Left lung (tissue), 10 donors: ENCODE data around the gene SORCS1. TPM values are rescaled to one million over a fixed set of nuclear protein-coding genes. Genes with fewer than 3 reads are reported as not detected.

Experiments
- ATAC-seq: fragments of 200-7000 bp; cut with Tn5 transposase; one replicate; pipeline ENCODE4 v1.9.1; 2020; ENCODE audit warnings: moderate library complexity
- DNase-seq, 4 donors: peaks; one replicate each; pipeline ENCODE4 v3.0.0-alpha.2; 2013 to 2020
- H3K27ac ChIP-seq, 2 donors: fragments of 200-600 bp; sonication (generic) in 1 of 2; one replicate each; pipeline versions ENCODE4 v1.5.0 to v1.8.0; 2020 to 2021
- H3K27me3 ChIP-seq, 2 donors: fragments of 200-600 bp; sonication (generic) in 1 of 2; one replicate each; pipeline versions ENCODE4 v1.5.0 to v1.8.0; 2020 to 2021
- H3K36me3 ChIP-seq, 2 donors: fragments of 200-600 bp; sonication (generic) in 1 of 2; one replicate each; pipeline versions ENCODE4 v1.5.0 to v1.8.0; 2020 to 2021
- H3K4me1 ChIP-seq, 2 donors: fragments of 200-600 bp; one replicate each; pipeline ENCODE4 v1.8.0; 2021
- H3K4me3 ChIP-seq, 2 donors: fragments of 200-600 bp; sonication (generic) in 1 of 2; one replicate each; pipeline versions ENCODE4 v1.5.0 to v1.8.0; 2020 to 2021; ENCODE audit warnings: mild to moderate bottlenecking in 1 of 2
- H3K9me3 ChIP-seq, 2 donors: fragments of 200-600 bp; sonication (generic) in 1 of 2; one replicate each; pipeline versions ENCODE4 v1.5.0 to v1.8.0; 2020 to 2021
- CTCF ChIP-seq, 2 donors: fragments of 200-600 bp; sonication (generic) in 1 of 2; IDR thresholded peaks; one replicate each; pipeline versions ENCODE4 v1.5.0 to v1.8.0; 2021; ENCODE audit warnings: antibody characterized with exemption in 2 of 2
- intact Hi-C, 2 donors: fragments of 100-400 bp; cut with DNase I; formaldehyde crosslinking; loops; one replicate each; pipeline versions ENCODE4 v1.11.2 to v1.14.2; 2022
- polyA plus RNA-seq, 6 donors: library from polyadenylated mRNA; unstranded; fragments of 120-200 nt; gene quantifications; one replicate each; pipeline ENCODE4 v1.2.1, GENCODE V29; 2013; ENCODE audit not compliant: insufficient read length in 6 of 6
- total RNA-seq, 2 donors: library from RNA; stranded (reverse); fragmentation: NEBNext Ultra II Directional; extraction: Animal tissue kit (Norgen Biotek cat#: 25700); gene quantifications; one replicate each; pipeline ENCODE4 v1.2.1, GENCODE V29; 2021
- donor health status: DM: no; HTN: yes; CAD: no.
- donor health status: DM: no; HTN: no; CAD: no.

Gene SORCS1
- total and polyA plus RNA-seq, 8 donors: 0.03 to 0.72 (median 0.21) TPM

- Histone ChIP-seq H3K36me3 (no peaks in the 10 kb centered on the region), H3K27me3 (no peaks in the 10 kb centered on the region), H3K27ac (peak overlapping the region in 1 of 2 donors; percentile 48), H3K4me1 (peaks cover 0 to 28% of the 10 kb centered on the region in 2 donors), H3K4me3 (no peak overlapping the region), H3K9me3 (no peaks in the 10 kb centered on the region)
- DNase-seq (peak in 1 of 4 donors; percentile 52), ATAC-seq (peak; percentile 47)
- no peak for TF ChIP-seq CTCF (IDR thresholded peaks at IDR 0.05)
- intact Hi-C loops: no loop called here
Measured at GRCh38 chr10:106958589-106959361, 205.7 kb downstream of the SORCS1 start.

- H3K36me3 ChIP-seq: no peaks in the 10 kb centered on the region
- ATAC-seq (peak; percentile 56), DNase-seq (no peak)
- H3K27ac ChIP-seq: peak overlapping the region in 1 of 2 donors; percentile 48
- intact Hi-C loops: no loop called here
- no peak overlapping the region for H3K4me3 ChIP-seq
- no peaks in the 10 kb centered on the region for H3K27me3 ChIP-seq
- TF ChIP-seq CTCF (IDR thresholded peaks at IDR 0.05): no peak
- H3K9me3 ChIP-seq: no peaks in the 10 kb centered on the region
- H3K4me1 ChIP-seq: peaks cover 0 to 28% of the 10 kb centered on the region in 2 donors
Measured at GRCh38 chr10:106957823-106958588, 206.5 kb downstream of the SORCS1 start.

- Histone ChIP-seq H3K27me3 (no peaks in the 10 kb centered on the region), H3K36me3 (no peaks in the 10 kb centered on the region), H3K27ac (no peak overlapping the region), H3K4me1 (peaks cover 0 to 28% of the 10 kb centered on the region in 2 donors), H3K4me3 (no peak overlapping the region), H3K9me3 (no peaks in the 10 kb centered on the region)
- intact Hi-C loops: no loop called here
- ATAC-seq (no peak), DNase-seq (no peak)
- no peak for TF ChIP-seq CTCF (IDR thresholded peaks at IDR 0.05)
Measured at GRCh38 chr10:106956216-106956915, 208.1 kb downstream of the SORCS1 start.

- Histone ChIP-seq H3K27ac (no peak overlapping the region), H3K9me3 (no peaks in the 10 kb centered on the region), H3K4me1 (peaks cover 0 to 21% of the 10 kb centered on the region in 2 donors), H3K4me3 (no peak overlapping the region), H3K27me3 (no peaks in the 10 kb centered on the region), H3K36me3 (no peaks in the 10 kb centered on the region)
- TF ChIP-seq CTCF (IDR thresholded peaks at IDR 0.05): no peak
- DNase-seq: peak in 1 of 4 donors; percentile 66
- intact Hi-C loops: no loop called here
- no peak for ATAC-seq
Measured at GRCh38 chr10:106955133-106955532, 209.4 kb downstream of the SORCS1 start.

GRCh38 chr10:106952033-106952432, 212.5 kb downstream of the SORCS1 start:
- Histone ChIP-seq H3K27ac (no peak overlapping the region), H3K36me3 (no peaks in the 10 kb centered on the region), H3K27me3 (no peaks in the 10 kb centered on the region), H3K9me3 (no peaks in the 10 kb centered on the region), H3K4me3 (no peak overlapping the region), H3K4me1 (no peaks in the 10 kb centered on the region)
- DNase-seq: no peak
- no peak for ATAC-seq
- intact Hi-C loops: no loop called here
- TF ChIP-seq CTCF (IDR thresholded peaks at IDR 0.05): no peak
